Liver (tissue), 9 donors: Measurements from ENCODE around the gene ABCA6. TPM values are rescaled to one million over a fixed set of nuclear protein-coding genes. Genes with fewer than 3 reads are reported as not detected.

Source experiments
- DNase-seq: peaks from one replicate; pipeline ENCODE4 v3.0.0-alpha.2; 2017; ENCODE audit warnings: low spot score
- H3K27ac ChIP-seq, 2 donors: one replicate each; pipeline ENCODE4 v1.7.0; 2013; ENCODE audit warnings: inconsistent platforms in 2 of 2, low read length in 2 of 2, control low read depth in 1 of 2, low read depth in 1 of 2, mild to moderate bottlenecking in 1 of 2
- H3K27me3 ChIP-seq, 4 donors: one replicate each; pipeline versions ENCODE4 v1.6.1 to v1.7.0; 2013; ENCODE audit warnings: low read length in 3 of 4, inconsistent platforms in 1 of 4, mild to moderate bottlenecking in 1 of 4, moderate library complexity in 1 of 4; ENCODE audit not compliant: control insufficient read depth in 4 of 4, insufficient read depth in 4 of 4
- H3K36me3 ChIP-seq, 4 donors: one replicate each; pipeline versions ENCODE4 v1.6.1 to v1.7.0; 2013; ENCODE audit warnings: low read length in 3 of 4, mild to moderate bottlenecking in 3 of 4, low read depth in 1 of 4, moderate library complexity in 1 of 4; ENCODE audit not compliant: control insufficient read depth in 4 of 4, insufficient read depth in 3 of 4
- H3K4me1 ChIP-seq, 4 donors: one replicate each; pipeline versions ENCODE4 v1.6.1 to v1.7.0; 2013; ENCODE audit warnings: low read length in 3 of 4, mild to moderate bottlenecking in 3 of 4, moderate library complexity in 1 of 4; ENCODE audit not compliant: control insufficient read depth in 4 of 4, insufficient read depth in 4 of 4
- H3K4me3 ChIP-seq, 3 donors: one replicate each; pipeline versions ENCODE4 v1.6.1 to v1.7.0; 2013; ENCODE audit warnings: low read length in 3 of 3, control low read depth in 1 of 3, low read depth in 1 of 3, mild to moderate bottlenecking in 1 of 3
- H3K9ac ChIP-seq, 2 donors: one replicate each; pipeline ENCODE4 v1.7.0; 2013; ENCODE audit warnings: low read length in 2 of 2, mild to moderate bottlenecking in 2 of 2, moderate library complexity in 2 of 2, control low read depth in 1 of 2, low read depth in 1 of 2
- H3K9me3 ChIP-seq, 4 donors: one replicate each; pipeline versions ENCODE4 v1.6.1 to v1.7.0; 2013; ENCODE audit warnings: low read length in 3 of 4; ENCODE audit not compliant: control insufficient read depth in 4 of 4
- ATF3 ChIP-seq: IDR thresholded peaks from 2 replicates; pipeline ENCODE4 v1.6.1; 2016; ENCODE audit warnings: antibody characterized with exemption
- CTCF ChIP-seq: fragments of 150-350 bp; IDR thresholded peaks from 2 replicates; pipeline ENCODE4 v1.5.1; 2017; ENCODE audit warnings: improper control_type of control experiment, low read depth, low read length; ENCODE audit not compliant: missing input control
- EGR1 ChIP-seq, 2 donors: IDR thresholded peaks; 2 replicates each; pipeline ENCODE4 v1.6.1; 2016 to 2018; ENCODE audit warnings: antibody characterized with exemption in 2 of 2, low read depth in 2 of 2
- GABPA ChIP-seq, 2 donors: IDR thresholded peaks in 1 of 2; conservative IDR thresholded peaks in 1 of 2; 2 replicates each; pipeline ENCODE4 v1.6.1; 2016; ENCODE audit warnings: antibody characterized with exemption in 2 of 2, mild to moderate bottlenecking in 1 of 2, moderate library complexity in 1 of 2
- HNF4A ChIP-seq, 2 donors: conservative IDR thresholded peaks; 2 replicates each; pipeline ENCODE4 v1.6.1; 2016; ENCODE audit warnings: antibody characterized with exemption in 2 of 2, mild to moderate bottlenecking in 2 of 2
- MAX ChIP-seq: IDR thresholded peaks from 2 replicates; pipeline ENCODE4 v1.6.1; 2016; ENCODE audit warnings: antibody characterized with exemption
- NR2F2 ChIP-seq: IDR thresholded peaks from 2 replicates; pipeline ENCODE4 v1.6.1; 2016; ENCODE audit warnings: antibody characterized with exemption
- RAD21 ChIP-seq, 2 donors: IDR thresholded peaks; 2 replicates each; pipeline ENCODE4 v1.6.1; 2016; ENCODE audit warnings: antibody characterized with exemption in 2 of 2, mild to moderate bottlenecking in 2 of 2
- REST ChIP-seq: IDR thresholded peaks from 2 replicates; pipeline ENCODE4 v1.6.1; 2016; ENCODE audit warnings: antibody characterized with exemption, mild to moderate bottlenecking
- RXRA ChIP-seq, 2 donors: IDR thresholded peaks; 2 replicates each; pipeline ENCODE4 v1.6.1; 2017 to 2018; ENCODE audit warnings: antibody characterized with exemption in 2 of 2, mild to moderate bottlenecking in 1 of 2
- SP1 ChIP-seq: IDR thresholded peaks from 2 replicates; pipeline ENCODE4 v1.6.1; 2018; ENCODE audit warnings: antibody characterized with exemption, mild to moderate bottlenecking
- TAF1 ChIP-seq: conservative IDR thresholded peaks from 2 replicates; pipeline ENCODE4 v1.6.1; 2016; ENCODE audit warnings: antibody characterized with exemption, mild to moderate bottlenecking
- YY1 ChIP-seq: IDR thresholded peaks from 2 replicates; pipeline ENCODE4 v1.6.1; 2016; ENCODE audit warnings: antibody characterized with exemption, mild to moderate bottlenecking
- ZBTB33 ChIP-seq: IDR thresholded peaks from 2 replicates; pipeline ENCODE4 v1.6.1; 2016; ENCODE audit warnings: antibody characterized with exemption
- WGBS: extraction: QIAGEN DNeasy Blood & Tissue Kit; methylation state at CpG from one replicate; pipeline ENCODE4 v1.1.7; 2013; 5-methylcytosine and 5-hydroxymethylcytosine counted together
- polyA plus RNA-seq, 2 donors: library from polyadenylated mRNA; stranded (reverse) in 1 of 2; unstranded in 1 of 2; fragments of 200-250 nt in 1 of 2; fragments of >200 nt in 1 of 2; fragmentation: Nextera tagmentation in 1 of 2; extraction: Ambion mirVana in 1 of 2; gene quantifications; one replicate each; pipeline versions ENCODE4 v1.2.1 to v1.2.3, GENCODE V29; 2013 to 2015
- total RNA-seq, 2 donors: library from RNA; depleted of rRNA; stranded (reverse); fragments of >200 nt; gene quantifications; one replicate each; pipeline ENCODE4 v1.2.3, GENCODE V29; 2014
- donor health status: healthy.
- donor health status: healthy.
- donor health status: healthy.
- donor health status: healthy.
- donor health status: healthy.

ABCA6 gene
- total and polyA plus RNA-seq, 4 donors = 37.5 to 158 (median 47.5) TPM

- no peak for DNase-seq
- no peak for TF ChIP-seq CTCF
- no peak for TF ChIP-seq EGR1 (IDR thresholded peaks at IDR 0.05; ENCODE audit: low read depth in 2 of 2)
- no peak for TF ChIP-seq MAX
- TF ChIP-seq HNF4A (conservative IDR thresholded peaks at IDR 0.05) = no peak
- no peak for TF ChIP-seq TAF1
- Histone ChIP-seq H3K27ac (no peak overlapping the region), H3K27me3 (no peaks in the 10 kb centered on the region), H3K4me3 (no peak overlapping the region), H3K9ac (no peak overlapping the region), H3K9me3 (no peaks in the 10 kb centered on the region), H3K4me1 (no peaks in the 10 kb centered on the region), H3K36me3 (peaks cover 0 to 10% (median 2%) of the 10 kb centered on the region in 4 donors)
- 95% methylated on average over 2 of the region's 2 CpGs for WGBS
These were observed 47.1 kb upstream of the ABCA6 start for GRCh38 chr17:69188796-69189195.

GRCh38 chr17:69188064-69188463 lies 46.4 kb upstream of the ABCA6 start:
- Histone ChIP-seq H3K4me1 (no peaks in the 10 kb centered on the region), H3K36me3 (peaks cover 0 to 9% (median 2%) of the 10 kb centered on the region in 4 donors), H3K9ac (no peak overlapping the region), H3K9me3 (no peaks in the 10 kb centered on the region), H3K4me3 (no peak overlapping the region), H3K27ac (no peak overlapping the region), H3K27me3 (no peaks in the 10 kb centered on the region)
- TF ChIP-seq ATF3 (no peak), RAD21 (IDR thresholded peaks at IDR 0.05) (no peak)
- no peak for DNase-seq
- 91% methylated on average over 1 of the region's 1 CpG for WGBS

- Histone ChIP-seq H3K9ac (no peak overlapping the region), H3K36me3 (peaks cover 0 to 5% (median under 1%) of the 10 kb centered on the region in 4 donors), H3K4me3 (no peak overlapping the region), H3K27ac (no peak overlapping the region), H3K4me1 (no peaks in the 10 kb centered on the region), H3K27me3 (no peaks in the 10 kb centered on the region), H3K9me3 (no peaks in the 10 kb centered on the region)
- DNase-seq = no peak
- TF ChIP-seq TAF1 (no peak), ZBTB33 (no peak), YY1 (no peak), SP1 (no peak), GABPA (IDR thresholded peaks at IDR 0.05 in 1 of 2, conservative IDR thresholded peaks at IDR 0.05 in 1 of 2) (no peak), MAX (no peak), RXRA (IDR thresholded peaks at IDR 0.05) (no peak), CTCF (no peak), REST (no peak), NR2F2 (no peak), ATF3 (no peak)
These were observed 45.6 kb upstream of the ABCA6 start for GRCh38 chr17:69187294-69187693.
